GM12865 (cell line): Measurements from ENCODE around the gene CWH43.
A peak's percentile ranks its signal among the peaks of the same experiment; 100 is the strongest.
"Not testable (repeated sequence)": the region's sequence is repeated elsewhere in the genome, so short reads cannot be mapped to it uniquely, and the experiment has no call there.

Experiments
- DNase-seq: peaks from one replicate; pipeline ENCODE4 v3.0.0; 2010; ENCODE audit warnings: low read depth
- H3K4me3 ChIP-seq: 2 replicates; pipeline ENCODE4 v1.5.1; 2011; ENCODE audit warnings: mild to moderate bottlenecking, low read depth, low read length, control low read depth

The CWH43 gene

GRCh38 chr4:49097071-49097470, 111.0 kb downstream of the CWH43 start:
- not testable (repeated sequence) for H3K4me3 ChIP-seq, DNase-seq

GRCh38 chr4:49097505-49097904, 111.4 kb downstream of the CWH43 start:
- H3K4me3 ChIP-seq = not testable (repeated sequence)

GRCh38 chr4:49098034-49098759, 112.1 kb downstream of the CWH43 start:
- H3K4me3 ChIP-seq, DNase-seq: not testable (repeated sequence)

More at GRCh38 chr4:49097505-49097904, 111.4 kb downstream of the CWH43 start:
- DNase-seq = not testable (repeated sequence)

GRCh38 chr4:49099831-49100444, 113.9 kb downstream of the CWH43 start:
- not testable (repeated sequence) for DNase-seq, H3K4me3 ChIP-seq

- DNase-seq, H3K4me3 ChIP-seq: not testable (repeated sequence)
Measured at GRCh38 chr4:49102344-49102898, 116.3 kb downstream of the CWH43 start.

GRCh38 chr4:49103436-49104136, 117.5 kb downstream of the CWH43 start:
- not testable (repeated sequence) for H3K4me3 ChIP-seq, DNase-seq

- H3K4me3 ChIP-seq, DNase-seq: not testable (repeated sequence)
Measured at GRCh38 chr4:49104231-49104930, 118.3 kb downstream of the CWH43 start.

- DNase-seq, H3K4me3 ChIP-seq: not testable (repeated sequence)
Measured at GRCh38 chr4:49105248-49105904, 119.3 kb downstream of the CWH43 start.

GRCh38 chr4:49107262-49107661, 121.2 kb downstream of the CWH43 start:
- peak; percentile 39 for DNase-seq
- not testable (repeated sequence) for H3K4me3 ChIP-seq

- DNase-seq, H3K4me3 ChIP-seq: not testable (repeated sequence)
Measured at GRCh38 chr4:49108183-49108978, 122.3 kb downstream of the CWH43 start.

GRCh38 chr4:49109567-49110166, 123.6 kb downstream of the CWH43 start:
- not testable (repeated sequence) for DNase-seq, H3K4me3 ChIP-seq

- not testable (repeated sequence) for H3K4me3 ChIP-seq, DNase-seq
Measured at GRCh38 chr4:49110579-49110978, 124.5 kb downstream of the CWH43 start.
